Measurements from ENCODE around the gene FOXO6. TPM values are rescaled to one million over a fixed set of nuclear protein-coding genes. Genes with fewer than 3 reads are reported as not detected.

FOXO6 gene
- polyA plus RNA-seq, 1 of the 3 experiments (the other 2 are of a cell fraction) = 0.35 TPM

- peaks cover 9% of the 10 kb centered on the region for H3F3A ChIP-seq (replicated peaks; ENCODE audit: insufficient read depth)
- ChIA-PET CTCF (interaction anchor here (0.6 to 1.9 kb wide), 4 partner anchors 12 to 123 kb away, joined by 3 to 7 read pairs (median 3); no protein-coding TSS in a partner anchor), POLR2A (no interaction called here)
- H2AFZ ChIP-seq (ENCODE audit: low read depth) = no peak overlapping the region
- H3K4me3 ChIP-seq (ENCODE audit: low read depth in 2 of 2, low read length in 1 of 2) = no peak overlapping the region
- H3K79me2 ChIP-seq (ENCODE audit: insufficient read depth) = no peaks in the 10 kb centered on the region
- no peak overlapping the region for H3K4me2 ChIP-seq
- H3K4me1 ChIP-seq (ENCODE audit: control insufficient read depth in 1 of 2, insufficient read depth in 2 of 2, low read depth in 1 of 2, low read length in 1 of 2) = peaks cover 7 to 31% of the 10 kb centered on the region in 2 experiments; a peak in 1 of 4 replicates
- H3K27ac ChIP-seq (ENCODE audit: low read depth in 2 of 2, low read length in 1 of 2) = no peak overlapping the region
- no peak for TF ChIP-seq TCF12 (IDR thresholded peaks at IDR 0.05)
- TF ChIP-seq RFX5 (IDR thresholded peaks at IDR 0.05; ENCODE audit: low read length) = no peak
- no peak for TF ChIP-seq FOXJ3 (CRISPR knock-in tag; IDR thresholded peaks at IDR 0.05)
- TF ChIP-seq FOSL2 (IDR thresholded peaks at IDR 0.05; ENCODE audit: borderline replicate concordance, low read depth) = no peak
- no peak for TF ChIP-seq REST (IDR thresholded peaks at IDR 0.05; ENCODE audit: low read depth, low read length)
- no peak for TF ChIP-seq POLR2AphosphoS5 (IDR thresholded peaks at IDR 0.05; ENCODE audit: low read depth, low read length)
- no peak for TF ChIP-seq FOXM1 (IDR thresholded peaks at IDR 0.05; ENCODE audit: low read depth)
- TF ChIP-seq MEF2A (IDR thresholded peaks at IDR 0.05; ENCODE audit: borderline replicate concordance, low read depth) = no peak
- no peak for TF ChIP-seq RCOR1 (IDR thresholded peaks at IDR 0.05; ENCODE audit: low read length)
- no peak for TF ChIP-seq GABPA (IDR thresholded peaks at IDR 0.05; ENCODE audit: low read depth)
- H3K9me2 ChIP-seq = no peaks in the 10 kb centered on the region
- H3K9ac ChIP-seq = no peak overlapping the region
- WGBS (ENCODE audit: low lambda C conversion rate) = 94% methylated on average over 4 of the region's 4 CpGs
- no peaks in the 10 kb centered on the region for H3K27me3 ChIP-seq (ENCODE audit: insufficient read depth)
- DNase-seq = no peak
- H3K9me3 ChIP-seq = no peaks in the 10 kb centered on the region
- no peaks in the 10 kb centered on the region for H3K36me3 ChIP-seq (replicated peaks in 1 of 2; ENCODE audit: control insufficient read depth in 1 of 2, insufficient read depth in 2 of 2, low read length in 1 of 2)
- H4K20me1 ChIP-seq (ENCODE audit: insufficient read depth) = no peaks in the 10 kb centered on the region
Observed at GRCh38 chr1:41378999-41379737, 17.9 kb downstream of the FOXO6 start.

DNA sequence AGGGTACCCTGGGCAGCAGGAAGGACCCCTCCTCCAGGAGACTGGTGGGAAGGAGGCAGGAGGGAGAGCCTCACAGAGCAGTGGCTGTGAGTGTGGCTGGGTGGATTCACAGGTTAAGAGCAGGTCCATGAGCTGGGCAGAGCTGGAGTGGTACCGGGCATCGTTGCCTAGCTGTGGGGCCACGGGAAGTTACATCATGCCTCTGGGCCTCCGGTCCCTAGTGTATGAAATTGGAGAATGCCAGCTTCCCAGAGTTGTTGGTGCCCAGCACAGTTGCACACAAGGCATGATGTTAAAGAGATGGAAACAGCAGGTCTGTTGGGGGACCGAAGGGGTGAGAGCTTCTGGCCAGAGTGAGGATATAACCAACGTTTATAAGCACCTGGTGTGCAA lies 18.5 kb downstream of the FOXO6 start:
- H3K4me2 ChIP-seq = no peak overlapping the region
- no peaks in the 10 kb centered on the region for H3K79me2 ChIP-seq (ENCODE audit: insufficient read depth)
- H3K27me3 ChIP-seq (ENCODE audit: insufficient read depth) = no peaks in the 10 kb centered on the region
- H3K27ac ChIP-seq (ENCODE audit: low read depth in 2 of 2, low read length in 1 of 2) = no peak overlapping the region
- DNase-seq = no peak
- H3K4me3 ChIP-seq (ENCODE audit: low read depth in 2 of 2, low read length in 1 of 2) = no peak overlapping the region
- no peaks in the 10 kb centered on the region for H3K36me3 ChIP-seq (replicated peaks in 1 of 2; ENCODE audit: control insufficient read depth in 1 of 2, insufficient read depth in 2 of 2, low read length in 1 of 2)
- no peaks in the 10 kb centered on the region for H3K9me3 ChIP-seq
- H4K20me1 ChIP-seq (ENCODE audit: insufficient read depth) = no peaks in the 10 kb centered on the region
- H2AFZ ChIP-seq (ENCODE audit: low read depth) = no peak overlapping the region
- peaks cover 7 to 31% of the 10 kb centered on the region in 2 experiments; a peak in 1 of 4 replicates for H3K4me1 ChIP-seq (ENCODE audit: control insufficient read depth in 1 of 2, insufficient read depth in 2 of 2, low read depth in 1 of 2, low read length in 1 of 2)
- ChIA-PET POLR2A (no interaction called here), CTCF (interaction anchor here (0.6 to 1.9 kb wide), 4 partner anchors 12 to 124 kb away, joined by 3 to 7 read pairs (median 3); no protein-coding TSS in a partner anchor)
- H3K9ac ChIP-seq = no peak overlapping the region
- H3F3A ChIP-seq (replicated peaks; ENCODE audit: insufficient read depth) = peaks cover 9% of the 10 kb centered on the region
- 87% methylated on average over 6 of the region's 6 CpGs for WGBS (ENCODE audit: low lambda C conversion rate)
- H3K9me2 ChIP-seq = no peaks in the 10 kb centered on the region
- TF ChIP-seq CHD2 (IDR thresholded peaks at IDR 0.05; ENCODE audit: low read length, partially characterized antibody) = no peak
- TF ChIP-seq NRF1 (IDR thresholded peaks at IDR 0.05; ENCODE audit: low read depth, low read length) = no peak
- no peak for TF ChIP-seq MAX (IDR thresholded peaks at IDR 0.05; ENCODE audit: low read depth)
- TF ChIP-seq REST (IDR thresholded peaks at IDR 0.05; ENCODE audit: low read depth, low read length) = no peak
- TF ChIP-seq RCOR1 (IDR thresholded peaks at IDR 0.05; ENCODE audit: low read length) = no peak
- no peak for TF ChIP-seq ELF1 (IDR thresholded peaks at IDR 0.05)
- TF ChIP-seq RXRA (IDR thresholded peaks at IDR 0.05; ENCODE audit: borderline replicate concordance, low read depth) = no peak
- TF ChIP-seq GATA2 (CRISPR knock-in tag; IDR thresholded peaks at IDR 0.05) = no peak
- TF ChIP-seq FOSL2 (IDR thresholded peaks at IDR 0.05; ENCODE audit: borderline replicate concordance, low read depth) = no peak
- TF ChIP-seq, protein P1, sequence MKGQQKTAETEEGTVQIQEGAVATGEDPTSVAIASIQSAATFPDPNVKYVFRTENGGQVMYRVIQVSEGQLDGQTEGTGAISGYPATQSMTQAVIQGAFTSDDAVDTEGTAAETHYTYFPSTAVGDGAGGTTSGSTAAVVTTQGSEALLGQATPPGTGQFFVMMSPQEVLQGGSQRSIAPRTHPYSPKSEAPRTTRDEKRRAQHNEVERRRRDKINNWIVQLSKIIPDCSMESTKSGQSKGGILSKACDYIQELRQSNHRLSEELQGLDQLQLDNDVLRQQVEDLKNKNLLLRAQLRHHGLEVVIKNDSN (IDR thresholded peaks at IDR 0.05; ENCODE audit: borderline replicate concordance, low read depth) = no peak
- no peak for TF ChIP-seq SMC3 (IDR thresholded peaks at IDR 0.05; ENCODE audit: low read depth, low read length)
